HEK293 (cell line): Measurements from ENCODE around the gene AP3D1.

ENCODE experiments used
- CTCF ChIA-PET: fragments of 350-600 bp; formaldehyde crosslinking; extraction: SDS; loops from one replicate; lab custom pipeline; 2021; ENCODE audit warnings: antibody characterized with exemption; lab: Yijun Ruan, JAX
- POLR2A ChIA-PET: fragments of 300-600 bp; formaldehyde crosslinking; extraction: SDS; loops from one replicate; lab custom pipeline; 2020; ENCODE audit warnings: antibody characterized with exemption, inconsistent platforms; lab: Yijun Ruan, JAX
- H3K27ac ChIP-seq: fragments of 200-500 bp; sonication (Bioruptor generic); 2 replicates; pipeline ENCODE4 v1.5.1; 2014; ENCODE audit warnings: low read depth, low read length, control low read depth, inconsistent platforms; ENCODE audit errors: extremely low read depth
- H3K36me3 ChIP-seq, 2 experiments: fragments of 200-500 bp in 1 of 2; sonication (Bioruptor generic) in 1 of 2; 1 replicate in 1 of 2; 2 replicates in 1 of 2; pipeline ENCODE4 v1.5.1; 2014 to 2017; ENCODE audit warnings: inconsistent platforms in 2 of 2, low read length in 2 of 2; ENCODE audit not compliant: control insufficient read depth in 2 of 2, insufficient read depth in 1 of 2
- H3K4me1 ChIP-seq: fragments of 200-500 bp; sonication (Bioruptor generic); 2 replicates; pipeline ENCODE4 v1.5.1; 2014; ENCODE audit warnings: mild to moderate bottlenecking, low read length, inconsistent platforms; ENCODE audit not compliant: control insufficient read depth, insufficient read depth
- H3K4me3 ChIP-seq: 2 replicates; pipeline ENCODE4 v1.5.1; 2011; ENCODE audit warnings: low read depth, mild to moderate bottlenecking, control low read depth, low read length, moderate library complexity
- H3K9me3 ChIP-seq: fragments of 200-500 bp; sonication (Bioruptor generic); 2 replicates; pipeline ENCODE4 v1.5.1; 2014; ENCODE audit warnings: low read depth, low read length, inconsistent platforms; ENCODE audit not compliant: control insufficient read depth, insufficient read depth
- AEBP2 ChIP-seq: fragments of 450-650 bp; formaldehyde crosslinking; IDR thresholded peaks from 2 replicates; pipeline ENCODE4 v1.5.1; 2016; ENCODE audit warnings: missing biosample characterization, missing genetic modification characterization, borderline replicate concordance
- GLIS1 ChIP-seq: fragments of 450-650 bp; formaldehyde crosslinking; IDR thresholded peaks from 2 replicates; pipeline ENCODE4 v1.5.1; 2016; ENCODE audit warnings: missing biosample characterization, missing genetic modification characterization
- KLF9 ChIP-seq: fragments of 450-650 bp; formaldehyde crosslinking; IDR thresholded peaks from 2 replicates; pipeline ENCODE4 v1.5.1; 2016; ENCODE audit warnings: missing biosample characterization, missing genetic modification characterization, low read depth
- PRDM2 ChIP-seq: fragments of 450-650 bp; formaldehyde crosslinking; IDR thresholded peaks from 2 replicates; pipeline ENCODE4 v1.5.1; 2016; ENCODE audit warnings: missing biosample characterization, missing genetic modification characterization, borderline replicate concordance
- REST ChIP-seq: fragments of 450-650 bp; formaldehyde crosslinking; IDR thresholded peaks from 2 replicates; pipeline ENCODE4 v1.5.1; 2016; ENCODE audit warnings: missing biosample characterization, missing genetic modification characterization
- SCRT1 ChIP-seq: fragments of 450-650 bp; formaldehyde crosslinking; IDR thresholded peaks from 2 replicates; pipeline ENCODE4 v1.5.1; 2016; ENCODE audit warnings: missing biosample characterization, missing genetic modification characterization, borderline replicate concordance
- ZBTB10 ChIP-seq: fragments of 450-650 bp; formaldehyde crosslinking; IDR thresholded peaks from 2 replicates; pipeline ENCODE4 v1.5.1; 2016; ENCODE audit warnings: missing biosample characterization, missing genetic modification characterization
- ZNF146 ChIP-seq: fragments of 450-650 bp; formaldehyde crosslinking; IDR thresholded peaks from 2 replicates; pipeline ENCODE4 v1.5.1; 2016; ENCODE audit warnings: missing biosample characterization, missing genetic modification characterization
- ZNF202 ChIP-seq: fragments of 450-650 bp; formaldehyde crosslinking; IDR thresholded peaks from 2 replicates; pipeline ENCODE4 v1.5.1; 2016; ENCODE audit warnings: missing biosample characterization, missing genetic modification characterization, borderline replicate concordance
- ZNF394 ChIP-seq: fragments of 450-650 bp; formaldehyde crosslinking; IDR thresholded peaks from 2 replicates; pipeline ENCODE4 v1.5.1; 2016; ENCODE audit warnings: missing biosample characterization, missing genetic modification characterization, mild to moderate bottlenecking, moderate library complexity, borderline replicate concordance
- ZNF571 ChIP-seq: fragments of 450-650 bp; formaldehyde crosslinking; IDR thresholded peaks from 2 replicates; pipeline ENCODE4 v1.5.0; 2017; ENCODE audit warnings: missing biosample characterization, missing genetic modification characterization
- ZNF596 ChIP-seq: fragments of 450-650 bp; IDR thresholded peaks from 2 replicates; pipeline ENCODE4 v1.5.0; 2018; ENCODE audit warnings: missing biosample characterization, mild to moderate bottlenecking, missing genetic modification characterization, moderate library complexity
- ZNF76 ChIP-seq: fragments of 450-650 bp; formaldehyde crosslinking; IDR thresholded peaks from 2 replicates; pipeline ENCODE4; 2016; ENCODE audit warnings: low read depth, missing biosample characterization, missing genetic modification characterization, borderline replicate concordance
- ZNF792 ChIP-seq: fragments of 450-650 bp; formaldehyde crosslinking; IDR thresholded peaks from 2 replicates; pipeline ENCODE4 v1.5.1; 2016; ENCODE audit warnings: missing biosample characterization, missing genetic modification characterization
- ZNF837 ChIP-seq: fragments of 450-650 bp; formaldehyde crosslinking; IDR thresholded peaks from 2 replicates; pipeline ENCODE4 v1.5.1; 2016; ENCODE audit warnings: missing biosample characterization, missing genetic modification characterization

The AP3D1 gene

GRCh38 chr19:2198317-2198716 lies 47.0 kb upstream of the AP3D1 start (continued):
- TF ChIP-seq PRDM2 (no peak), ZNF571 (tag by site-specific recombination) (no peak), ZNF837 (tag by site-specific recombination) (no peak), ZNF202 (no peak), REST (tag by site-specific recombination) (no peak), ZNF76 (tag by site-specific recombination) (no peak), GLIS1 (tag by site-specific recombination) (no peak)
- TF ChIP-seq, all 188 proteins: peak for 0

GRCh38 chr19:2197270-2197669 lies 45.9 kb upstream of the AP3D1 start:
- peaks cover 4 to 51% of the 10 kb centered on the region in 2 experiments; a peak in 2 of 3 replicates for H3K36me3 ChIP-seq

More at GRCh38 chr19:2197270-2197669, 45.9 kb upstream of the AP3D1 start:
- Histone ChIP-seq H3K9me3 (no peaks in the 10 kb centered on the region), H3K4me3 (no peak overlapping the region), H3K4me1 (no peaks in the 10 kb centered on the region), H3K27ac (no peak overlapping the region)
- ChIA-PET POLR2A (no interaction called here), CTCF (interaction anchor here (0.7 kb wide), 1 partner anchor 84 kb away, joined by 3 read pairs; no protein-coding TSS in a partner anchor)
- TF ChIP-seq ZBTB10 = no peak
- TF ChIP-seq ZNF146 = no peak
- TF ChIP-seq ZNF792 (tag by site-specific recombination) = no peak
- no peak for TF ChIP-seq ZNF394
- no peak for TF ChIP-seq ZNF596 (tag by site-specific recombination)
- no peak for TF ChIP-seq KLF9 (tag by site-specific recombination)
- TF ChIP-seq AEBP2 (tag by site-specific recombination) = no peak
- TF ChIP-seq SCRT1 (tag by site-specific recombination) = no peak
- TF ChIP-seq ZNF76 (tag by site-specific recombination) = no peak
